IMR-90 (cell line): ENCODE data around the gene SCGB1A1.

ENCODE experiments used
- BHLHE40 ChIP-seq: fragments of 150-350 bp; IDR thresholded peaks from 2 replicates; pipeline ENCODE4 v1.6.1; 2016; ENCODE audit warnings: mild to moderate bottlenecking, low read depth, low read length
- CEBPB ChIP-seq: IDR thresholded peaks from 2 replicates; pipeline ENCODE4 v1.6.1; 2012; ENCODE audit warnings: low read depth, low read length, improper control_type of control experiment
- CHD1 ChIP-seq: IDR thresholded peaks from 2 replicates; pipeline ENCODE4 v1.6.1; 2012; ENCODE audit warnings: low read depth, low read length, improper control_type of control experiment
- CTCF ChIP-seq: conservative IDR thresholded peaks from 2 replicates; pipeline ENCODE4 v1.5.1; 2012; ENCODE audit warnings: mild to moderate bottlenecking, low read depth, low read length, improper control_type of control experiment
- MAFK ChIP-seq: IDR thresholded peaks from 2 replicates; pipeline ENCODE4 v1.6.1; 2012; ENCODE audit warnings: low read depth, low read length, improper control_type of control experiment
- MXI1 ChIP-seq: IDR thresholded peaks from 2 replicates; pipeline ENCODE4 v1.6.1; 2012; ENCODE audit warnings: low read depth, mild to moderate bottlenecking, low read length, moderate library complexity, borderline replicate concordance
- NFE2L2 ChIP-seq: fragments of 150-350 bp; IDR thresholded peaks from 2 replicates; pipeline ENCODE4 v1.6.1; 2016; ENCODE audit warnings: low read depth, mild to moderate bottlenecking, low read length
- POLR2A ChIP-seq: IDR thresholded peaks from 2 replicates; pipeline ENCODE4 v1.6.1; 2012; ENCODE audit warnings: mild to moderate bottlenecking, low read depth, low read length
- RAD21 ChIP-seq: IDR thresholded peaks from 2 replicates; pipeline ENCODE4 v1.6.1; 2012; ENCODE audit warnings: low read length, improper control_type of control experiment
- RCOR1 ChIP-seq: IDR thresholded peaks from 2 replicates; pipeline ENCODE4 v1.6.1; 2012; ENCODE audit warnings: mild to moderate bottlenecking, low read length, improper control_type of control experiment; ENCODE audit not compliant: insufficient replicate concordance
- RFX5 ChIP-seq: IDR thresholded peaks from 2 replicates; pipeline ENCODE4 v1.8.0; 2012; ENCODE audit warnings: low read depth, mild to moderate bottlenecking, low read length, moderate library complexity
- USF2 ChIP-seq: fragments of 150-350 bp; IDR thresholded peaks from 2 replicates; pipeline ENCODE4 v1.6.1; 2017; ENCODE audit warnings: mild to moderate bottlenecking, antibody characterized with exemption, low read length, low read depth

GRCh38 chr11:62393735-62394134 lies 25.1 kb upstream of the SCGB1A1 start:
- no peak for TF ChIP-seq CTCF
- TF ChIP-seq BHLHE40 = no peak
- TF ChIP-seq POLR2A = no peak
- no peak for TF ChIP-seq RCOR1
- no peak for TF ChIP-seq CHD1
- no peak for TF ChIP-seq USF2
- TF ChIP-seq CEBPB = no peak
- no peak for TF ChIP-seq RFX5
- no peak for TF ChIP-seq MXI1
- no peak for TF ChIP-seq MAFK
- TF ChIP-seq RAD21 = no peak
- no peak for TF ChIP-seq NFE2L2
